Stimulated activated CD4-positive, alpha-beta T cell treated with anti-CD3 and anti-CD28 coated beads, Interleukin-2, amount 100 ng/mL, for 48 hours (primary cell): ENCODE measurements around the gene PSAT1.
"Not testable (repeated sequence)": the region's sequence is repeated elsewhere in the genome, so short reads cannot be mapped to it uniquely, and the experiment has no call there.

Experiments
- DNase-seq, 2 donors: peaks; one replicate each; pipeline ENCODE4 v3.0.0-alpha.2; 2020

Gene PSAT1

GRCh38 chr9:78296893-78297671 is at the start of gene PSAT1:
Gene PSAT1, plus strand, starts transcription at chr9:78297125. Its CDS starts 86 bp downstream, at chr9:78297211.
- DNase-seq: peak; percentile 85

GRCh38 chr9:78248635-78249034 is 48.3 kb upstream of the PSAT1 start:
- no peak for DNase-seq

GRCh38 chr9:78249542-78249941 is 47.4 kb upstream of the PSAT1 start:
- DNase-seq: no peak

GRCh38 chr9:78252616-78253015 is 44.3 kb upstream of the PSAT1 start:
- DNase-seq: no peak

- no peak for DNase-seq
Observed at GRCh38 chr9:78253285-78253684, 43.6 kb upstream of the PSAT1 start.

GRCh38 chr9:78261403-78262001 is 35.4 kb upstream of the PSAT1 start:
- DNase-seq: no peak

GRCh38 chr9:78262655-78263054 is 34.3 kb upstream of the PSAT1 start:
- no peak for DNase-seq

- DNase-seq: no peak
Observed at GRCh38 chr9:78267889-78268288, 29.0 kb upstream of the PSAT1 start.

GRCh38 chr9:78269784-78270183 is 27.1 kb upstream of the PSAT1 start:
- DNase-seq: no peak

GRCh38 chr9:78272307-78272706 is 24.6 kb upstream of the PSAT1 start:
- no peak for DNase-seq

GRCh38 chr9:78273761-78274160 is 23.2 kb upstream of the PSAT1 start:
- no peak for DNase-seq

GRCh38 chr9:78278177-78278777 is 18.6 kb upstream of the PSAT1 start:
- DNase-seq: no peak

GRCh38 chr9:78278801-78279200 is 18.1 kb upstream of the PSAT1 start:
- no peak for DNase-seq

- DNase-seq: no peak
Observed at GRCh38 chr9:78280982-78281668, 15.8 kb upstream of the PSAT1 start.

- DNase-seq: not testable (repeated sequence)
Observed at GRCh38 chr9:78284181-78284580, 12.7 kb upstream of the PSAT1 start.

GRCh38 chr9:78286125-78286524 is 10.8 kb upstream of the PSAT1 start:
- no peak for DNase-seq

GRCh38 chr9:78286946-78287388 is 10.0 kb upstream of the PSAT1 start:
- DNase-seq: no peak

GRCh38 chr9:78288214-78288892 is 8.6 kb upstream of the PSAT1 start:
- DNase-seq: no peak

GRCh38 chr9:78289474-78289873 is 7.5 kb upstream of the PSAT1 start:
- DNase-seq: no peak

- DNase-seq: no peak
Observed at GRCh38 chr9:78291240-78291925, 5.5 kb upstream of the PSAT1 start.

GRCh38 chr9:78292026-78292425 is 4.9 kb upstream of the PSAT1 start:
- DNase-seq: no peak
